Kidney (tissue), 14 donors: ENCODE data around the gene CORO2B. TPM values are rescaled to one million over a fixed set of nuclear protein-coding genes. Genes with fewer than 3 reads are reported as not detected.
"Not testable (repeated sequence)": the region's sequence is repeated elsewhere in the genome, so short reads cannot be mapped to it uniquely, and the experiment has no call there.

Experiments used
- DNase-seq, 5 donors: peaks; one replicate each; pipeline ENCODE4 v3.0.0-alpha.2; 2013 to 2020
- FAIRE-seq: peaks from 2 replicates; lab custom pipeline; 2012; peaks lifted over from hg19 to GRCh38; lab: Jason Lieb, UNC
- H3K27ac ChIP-seq, 2 donors: one replicate each; pipeline ENCODE4 v1.7.0; 2013; ENCODE audit warnings: low read depth in 2 of 2, low read length in 2 of 2, inconsistent platforms in 1 of 2
- H3K27me3 ChIP-seq: one replicate; pipeline ENCODE4 v1.7.1; 2013; ENCODE audit warnings: low read length, inconsistent platforms; ENCODE audit not compliant: control insufficient read depth, insufficient read depth
- H3K36me3 ChIP-seq, 3 donors: one replicate each; pipeline versions ENCODE4 v1.7.0 to v1.7.1; 2013; ENCODE audit warnings: low read length in 3 of 3, control low read depth in 1 of 3, inconsistent platforms in 1 of 3; ENCODE audit not compliant: insufficient read depth in 3 of 3, control insufficient read depth in 2 of 3
- H3K4me1 ChIP-seq, 3 donors: one replicate each; pipeline versions ENCODE4 v1.7.0 to v1.7.1; 2013; ENCODE audit warnings: low read length in 3 of 3, inconsistent platforms in 1 of 3, low read depth in 1 of 3; ENCODE audit not compliant: control insufficient read depth in 2 of 3, insufficient read depth in 2 of 3
- H3K4me3 ChIP-seq, 3 donors: one replicate each; pipeline versions ENCODE4 v1.7.0 to v1.8.1; 2013; ENCODE audit warnings: low read length in 3 of 3, control low read depth in 1 of 3, inconsistent platforms in 1 of 3
- H3K9ac ChIP-seq, 3 donors: one replicate each; pipeline versions ENCODE4 v1.7.0 to v1.7.1; 2013; ENCODE audit warnings: low read length in 3 of 3, control low read depth in 1 of 3, inconsistent platforms in 1 of 3
- H3K9me3 ChIP-seq, 3 donors: one replicate each; pipeline versions ENCODE4 v1.7.0 to v1.7.1; 2013; ENCODE audit warnings: low read length in 3 of 3, control low read depth in 1 of 3, inconsistent platforms in 1 of 3; ENCODE audit not compliant: control insufficient read depth in 2 of 3, insufficient read depth in 1 of 3
- intact Hi-C: fragments of 100-400 bp; cut with DNase I; formaldehyde crosslinking; loops from one replicate; pipeline ENCODE4 v1.11.1; 2022
- polyA plus RNA-seq: library from polyadenylated mRNA; stranded (reverse); fragments of 350-450 nt; fragmentation: Illumina TruSeq; extraction: RNeasy Lipid Tissue Mini Kit (QIAGEN cat#74804); gene quantifications from one replicate; pipeline ENCODE4 v1.2.3, GENCODE V29; 2014; ENCODE audit warnings: low read depth, low replicate concordance; ENCODE audit not compliant: insufficient read depth
- total RNA-seq: library from RNA; stranded (reverse); fragmentation: NEBNext Ultra II Directional; extraction: Animal tissue kit (Norgen Biotek cat#: 25700); gene quantifications from one replicate; pipeline ENCODE4 v1.2.1, GENCODE V29; 2021
- TF ChIP-seq, protein P1 (sequence below): IDR thresholded peaks from 3 replicates; pipeline ENCODE4 v1.5.1; 2012; ENCODE audit warnings: mild to moderate bottlenecking, moderate library complexity, borderline replicate concordance; ENCODE audit not compliant: insufficient read depth; ENCODE audit errors: extremely low read depth
- donor health status: control.
- donor health status: control.
- donor health status: control.
- donor health status: control.
- donor health status: control.
- donor health status: DM: yes; HTN: yes; CAD: no.
- donor health status: Normal renal cell carcinoma (clear cell type).

CORO2B gene
- total and polyA plus RNA-seq, 2 donors from 2014 or later: 7.9 to 9.0 TPM

DNA sequence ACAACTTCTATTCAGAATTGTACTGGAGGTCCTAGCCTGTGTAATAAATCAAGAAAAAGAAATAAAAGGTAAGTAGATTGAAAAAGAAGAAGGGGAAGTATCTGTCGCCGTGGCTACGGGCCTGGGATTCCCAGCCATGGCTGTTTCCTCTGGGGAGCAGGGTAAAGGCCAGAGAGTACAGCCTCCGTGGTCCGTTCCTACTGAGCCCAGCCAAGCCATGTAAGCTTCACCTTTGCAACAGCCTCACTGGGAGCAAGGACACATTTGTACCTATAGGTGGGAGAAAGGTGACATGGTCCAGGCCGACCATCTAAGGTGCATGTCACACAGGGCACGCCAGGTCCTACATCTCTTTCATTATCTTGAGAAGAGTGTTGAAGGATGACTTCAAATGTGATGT, 170.6 kb downstream of the CORO2B start:
- Histone ChIP-seq H3K9me3 (no peaks in the 10 kb centered on the region), H3K4me1 (no peaks in the 10 kb centered on the region), H3K27me3 (no peaks in the 10 kb centered on the region), H3K36me3 (no peaks in the 10 kb centered on the region), H3K4me3 (no peak overlapping the region), H3K27ac (no peak overlapping the region), H3K9ac (no peak overlapping the region)
- DNase-seq (no peak), FAIRE-seq (no peak)
- TF ChIP-seq, protein P1, sequence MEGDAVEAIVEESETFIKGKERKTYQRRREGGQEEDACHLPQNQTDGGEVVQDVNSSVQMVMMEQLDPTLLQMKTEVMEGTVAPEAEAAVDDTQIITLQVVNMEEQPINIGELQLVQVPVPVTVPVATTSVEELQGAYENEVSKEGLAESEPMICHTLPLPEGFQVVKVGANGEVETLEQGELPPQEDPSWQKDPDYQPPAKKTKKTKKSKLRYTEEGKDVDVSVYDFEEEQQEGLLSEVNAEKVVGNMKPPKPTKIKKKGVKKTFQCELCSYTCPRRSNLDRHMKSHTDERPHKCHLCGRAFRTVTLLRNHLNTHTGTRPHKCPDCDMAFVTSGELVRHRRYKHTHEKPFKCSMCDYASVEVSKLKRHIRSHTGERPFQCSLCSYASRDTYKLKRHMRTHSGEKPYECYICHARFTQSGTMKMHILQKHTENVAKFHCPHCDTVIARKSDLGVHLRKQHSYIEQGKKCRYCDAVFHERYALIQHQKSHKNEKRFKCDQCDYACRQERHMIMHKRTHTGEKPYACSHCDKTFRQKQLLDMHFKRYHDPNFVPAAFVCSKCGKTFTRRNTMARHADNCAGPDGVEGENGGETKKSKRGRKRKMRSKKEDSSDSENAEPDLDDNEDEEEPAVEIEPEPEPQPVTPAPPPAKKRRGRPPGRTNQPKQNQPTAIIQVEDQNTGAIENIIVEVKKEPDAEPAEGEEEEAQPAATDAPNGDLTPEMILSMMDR: no peak
- intact Hi-C loops: no loop called here

DNA sequence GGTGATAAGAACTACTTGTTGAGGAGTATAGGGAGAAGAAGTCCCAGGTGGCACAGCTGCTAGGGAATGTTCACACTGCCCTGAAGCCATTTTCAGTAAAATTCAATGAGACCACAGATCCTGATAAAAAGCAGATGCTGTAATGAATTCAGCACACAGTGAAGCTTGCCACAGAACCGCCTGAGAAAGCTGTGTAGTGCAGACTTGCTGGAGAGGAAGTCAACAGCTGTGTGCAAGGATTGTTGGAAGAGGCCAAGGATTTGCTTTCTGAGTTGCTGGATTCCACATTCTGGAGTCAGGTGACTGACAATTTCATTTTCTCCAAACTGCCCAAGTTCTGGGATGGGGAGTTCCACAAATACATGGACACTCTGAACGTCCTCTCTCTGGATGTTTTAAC, 171.0 kb downstream of the CORO2B start:
- intact Hi-C loops: no loop called here
- H3K4me3 ChIP-seq: no peak overlapping the region
- H3K27ac ChIP-seq: no peak overlapping the region
- H3K27me3 ChIP-seq: no peaks in the 10 kb centered on the region
- H3K36me3 ChIP-seq: no peaks in the 10 kb centered on the region
- FAIRE-seq: no peak
- no peak overlapping the region for H3K9ac ChIP-seq
- H3K9me3 ChIP-seq: no peaks in the 10 kb centered on the region
- peak in 1 of 5 donors; percentile 44 for DNase-seq
- no peaks in the 10 kb centered on the region for H3K4me1 ChIP-seq
- TF ChIP-seq, protein P1: no peak

DNA sequence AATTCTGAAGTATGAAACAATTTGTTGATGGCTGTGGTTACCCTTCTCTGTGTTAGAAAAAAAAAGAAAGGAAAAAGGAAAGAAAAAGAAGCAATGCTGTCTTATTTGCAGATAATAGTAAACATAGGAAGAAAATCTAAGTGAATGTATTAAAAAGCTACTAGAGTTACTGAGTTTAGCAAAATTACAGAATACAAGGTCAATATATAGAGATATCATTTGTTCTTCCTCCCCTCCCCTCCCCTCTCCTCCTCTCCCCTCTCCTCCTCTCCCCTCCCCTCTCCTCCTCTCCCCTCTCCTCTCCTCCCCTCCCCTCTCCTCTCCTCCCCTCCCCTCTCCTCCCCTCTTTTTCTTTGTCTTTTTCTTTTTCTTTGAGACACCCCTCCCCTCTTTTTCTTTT, 172.8 kb downstream of the CORO2B start:
- Histone ChIP-seq H3K27me3 (no peaks in the 10 kb centered on the region), H3K4me3 (no peak overlapping the region), H3K4me1 (no peaks in the 10 kb centered on the region), H3K9ac (no peak overlapping the region), H3K9me3 (no peaks in the 10 kb centered on the region), H3K27ac (no peak overlapping the region), H3K36me3 (no peaks in the 10 kb centered on the region)
- intact Hi-C loops: no loop called here
- TF ChIP-seq, protein P1: no peak
- no peak for FAIRE-seq
- DNase-seq: no peak

GRCh38 chr15:68755731-68756130, 176.9 kb downstream of the CORO2B start:
- intact Hi-C loops: no loop called here
- FAIRE-seq: no peak

GRCh38 chr15:68759982-68760579, 181.3 kb downstream of the CORO2B start:
- H3K27ac ChIP-seq, H3K4me3 ChIP-seq, H3K4me1 ChIP-seq, H3K9ac ChIP-seq, H3K27me3 ChIP-seq, H3K36me3 ChIP-seq, DNase-seq, FAIRE-seq, intact Hi-C loops, H3K9me3 ChIP-seq: not testable (repeated sequence)

More at GRCh38 chr15:68755731-68756130, 176.9 kb downstream of the CORO2B start:
- Histone ChIP-seq H3K9ac (no peak overlapping the region), H3K27ac (no peak overlapping the region), H3K27me3 (no peaks in the 10 kb centered on the region), H3K4me1 (no peaks in the 10 kb centered on the region), H3K4me3 (no peak overlapping the region), H3K9me3 (no peaks in the 10 kb centered on the region), H3K36me3 (no peaks in the 10 kb centered on the region)
- no peak for DNase-seq
- TF ChIP-seq, protein P1: no peak
